Muscle of back (tissue), 11 donors: Measurements from ENCODE around the gene A3GALT2. TPM values are rescaled to one million over a fixed set of nuclear protein-coding genes. Genes with fewer than 3 reads are reported as not detected.
A peak's percentile ranks its signal among the peaks of the same experiment; 100 is the strongest.

Experiments used
- DNase-seq, 3 donors: peaks; one replicate each; pipeline versions ENCODE4 v3.0.0 to v3.0.0-alpha.2; 2013
- polyA plus RNA-seq, 10 donors: library from polyadenylated mRNA; unstranded; fragments of 120-200 nt; gene quantifications; one replicate each; pipeline ENCODE4 v1.2.1, GENCODE V29; 2013; ENCODE audit not compliant: insufficient read length in 10 of 10

The A3GALT2 gene
- polyA plus RNA-seq, 10 donors, result 0.12 to 0.27 TPM; not detected in 8

DNA sequence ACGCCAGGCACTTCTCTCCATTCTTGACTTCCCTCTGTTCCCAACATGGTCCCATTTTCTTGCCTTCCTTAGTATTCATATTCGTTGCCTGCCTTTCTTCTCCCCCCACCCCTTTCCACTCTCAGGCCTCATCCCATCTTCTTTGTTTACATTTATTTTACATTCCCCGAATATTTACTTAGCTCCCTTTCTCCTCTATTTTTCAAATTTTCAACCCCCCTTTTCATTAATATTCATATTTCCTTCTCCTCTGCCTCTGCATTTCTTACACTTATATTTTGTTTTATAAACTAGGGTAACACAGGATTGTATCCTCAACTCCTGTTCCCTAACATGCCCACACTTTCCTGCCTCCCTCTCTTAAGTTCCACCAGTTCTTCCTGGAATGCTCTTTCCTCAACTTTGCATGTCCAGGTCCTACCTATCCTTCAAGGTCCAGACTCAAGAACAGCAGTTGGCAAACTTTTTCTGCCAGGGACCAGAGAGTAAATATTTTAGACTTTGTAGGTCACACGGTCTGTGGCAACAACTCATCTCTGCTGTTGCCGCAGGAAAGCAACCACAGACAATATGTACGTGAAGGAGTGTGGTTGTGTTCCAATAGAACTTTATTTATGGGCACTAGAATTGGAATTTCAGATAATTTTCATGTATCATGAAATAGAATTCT, 29.8 kb upstream of the A3GALT2 start:
- DNase-seq, result no peak

DNA sequence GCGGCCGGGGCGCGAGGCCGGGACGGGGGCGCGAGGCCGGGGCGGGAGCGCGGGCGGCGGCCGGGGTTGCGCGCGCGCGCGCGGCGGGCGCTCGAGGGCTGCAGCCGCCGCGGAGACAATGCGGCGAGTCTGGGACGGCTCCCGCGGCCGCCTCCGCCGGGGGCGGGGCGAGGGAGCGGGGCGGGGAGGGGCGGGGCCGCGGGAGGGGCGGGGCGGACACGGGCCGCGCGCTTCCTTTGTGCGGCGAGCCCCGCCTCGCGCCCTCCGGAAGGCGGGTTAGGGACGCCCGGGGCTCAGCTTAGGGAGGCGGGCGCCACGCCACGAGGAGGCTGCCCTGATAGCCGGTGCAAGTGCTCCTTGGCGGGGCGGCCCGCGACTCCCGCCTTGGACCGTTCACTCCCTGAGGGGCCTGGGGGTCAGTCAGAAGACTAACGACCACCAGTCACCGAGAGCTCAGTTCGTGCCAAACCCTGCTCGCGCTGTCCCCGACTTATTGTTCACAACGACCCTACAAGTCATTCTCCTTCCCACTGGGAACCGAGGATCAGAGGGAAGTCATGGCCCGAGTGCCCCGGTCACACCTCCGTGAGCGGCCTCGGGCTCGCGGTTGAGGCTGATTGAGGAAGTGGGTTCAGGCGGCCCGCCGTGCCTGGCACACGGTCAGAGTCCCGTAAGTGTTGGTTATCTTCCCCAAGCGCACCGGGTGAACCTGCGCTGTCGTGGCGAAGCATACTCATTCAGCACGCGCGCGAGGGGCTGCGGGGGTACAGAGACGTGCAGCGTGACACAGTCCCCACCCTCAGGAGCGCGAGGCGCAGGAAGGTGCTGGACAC, 29.1 kb upstream of the A3GALT2 start:
- peak; percentile 86 to 93 (median 88) for DNase-seq

DNA sequence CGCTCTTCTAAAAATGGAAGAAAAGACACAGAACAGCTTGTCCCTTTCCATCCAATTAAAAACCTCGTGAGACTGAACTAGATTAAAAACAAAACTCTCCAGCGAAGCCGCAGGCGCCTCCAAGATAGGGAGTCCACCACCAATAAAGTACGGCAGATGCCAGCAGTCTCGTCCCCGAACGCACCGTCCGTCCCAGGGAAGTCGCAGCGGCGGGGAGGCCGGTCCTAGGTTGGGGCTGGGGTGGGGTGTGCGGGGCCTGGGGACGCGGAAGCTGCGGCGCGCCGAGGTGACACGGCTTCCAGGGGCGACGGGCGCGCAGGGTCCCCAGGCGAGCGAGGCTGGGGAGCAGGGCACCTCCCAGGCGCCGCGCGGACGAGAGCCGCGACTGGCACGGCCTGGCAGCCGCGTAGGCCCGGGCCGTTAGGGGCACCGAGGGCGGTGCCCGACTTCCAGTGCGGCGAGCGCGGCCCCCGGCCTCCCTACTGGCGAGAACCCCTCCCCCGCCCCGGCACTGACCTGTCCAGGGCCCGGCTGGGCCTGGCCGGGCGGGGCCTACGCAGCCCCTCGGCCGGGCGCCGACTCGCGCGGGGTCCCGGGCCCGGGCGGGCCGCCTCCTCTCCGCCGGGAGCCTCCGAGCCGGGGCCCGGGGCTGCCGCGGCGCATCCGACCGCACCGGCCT, 28.3 kb upstream of the A3GALT2 start:
- DNase-seq, result peak in 2 of 3 donors; percentile 52 to 73

DNA sequence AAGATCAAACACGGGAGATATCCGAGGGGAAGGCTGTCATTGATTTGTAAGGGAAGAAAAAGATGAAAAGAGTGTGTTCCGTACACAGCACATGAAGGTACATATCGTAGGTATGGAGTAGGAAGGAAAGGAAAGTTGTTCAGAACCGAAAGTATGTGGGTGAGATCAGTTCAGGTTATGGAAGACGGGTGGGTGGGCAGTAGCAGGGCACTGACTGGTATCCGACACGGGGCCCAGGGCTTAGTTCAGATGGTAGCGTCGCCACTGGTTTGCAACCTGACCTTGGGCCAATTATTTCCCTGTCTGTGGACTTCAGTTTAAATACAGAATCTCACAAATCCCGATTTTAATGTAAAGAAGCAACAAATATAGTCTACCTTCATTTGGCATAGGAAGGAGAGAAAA, 27.8 kb upstream of the A3GALT2 start:
- no peak for DNase-seq

DNA sequence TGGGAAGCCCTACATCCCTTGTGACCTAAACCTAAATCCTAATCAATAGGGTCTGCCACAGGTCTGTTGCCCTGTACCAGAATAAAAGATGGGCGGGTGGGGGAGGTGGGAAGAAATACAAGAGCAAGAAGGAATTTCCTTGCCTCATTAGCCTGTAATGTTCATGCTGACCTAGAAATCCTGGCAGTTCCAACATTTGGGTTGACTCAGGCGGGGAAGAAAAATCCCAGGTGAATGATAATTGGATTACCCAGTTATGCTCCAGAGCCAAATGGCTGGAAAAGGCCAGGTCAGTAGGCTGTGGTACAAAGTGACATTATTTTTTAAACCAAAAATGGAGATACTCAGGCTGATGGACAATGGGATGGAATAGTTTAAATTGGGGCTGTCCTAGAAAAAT, 27.3 kb upstream of the A3GALT2 start:
- DNase-seq, result no peak

DNA sequence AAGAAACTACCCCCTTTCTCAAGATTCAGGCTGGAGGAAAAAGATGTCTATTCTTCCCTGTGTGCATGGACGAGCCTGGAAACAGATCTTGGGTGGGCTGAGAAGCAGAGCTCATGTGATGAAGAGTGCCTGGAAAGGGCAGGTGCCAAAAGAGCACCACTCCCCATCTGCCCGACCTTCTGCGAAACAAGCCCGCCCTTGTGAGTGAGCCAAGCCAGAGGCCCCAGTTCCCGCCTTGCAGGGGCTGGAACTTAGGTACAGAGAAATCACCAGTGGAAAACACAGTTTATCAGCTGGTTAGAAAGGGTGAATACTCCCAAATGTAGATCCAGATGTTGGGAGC, 26.7 kb upstream of the A3GALT2 start:
- peak in 2 of 3 donors; percentile 57 to 67 for DNase-seq

DNA sequence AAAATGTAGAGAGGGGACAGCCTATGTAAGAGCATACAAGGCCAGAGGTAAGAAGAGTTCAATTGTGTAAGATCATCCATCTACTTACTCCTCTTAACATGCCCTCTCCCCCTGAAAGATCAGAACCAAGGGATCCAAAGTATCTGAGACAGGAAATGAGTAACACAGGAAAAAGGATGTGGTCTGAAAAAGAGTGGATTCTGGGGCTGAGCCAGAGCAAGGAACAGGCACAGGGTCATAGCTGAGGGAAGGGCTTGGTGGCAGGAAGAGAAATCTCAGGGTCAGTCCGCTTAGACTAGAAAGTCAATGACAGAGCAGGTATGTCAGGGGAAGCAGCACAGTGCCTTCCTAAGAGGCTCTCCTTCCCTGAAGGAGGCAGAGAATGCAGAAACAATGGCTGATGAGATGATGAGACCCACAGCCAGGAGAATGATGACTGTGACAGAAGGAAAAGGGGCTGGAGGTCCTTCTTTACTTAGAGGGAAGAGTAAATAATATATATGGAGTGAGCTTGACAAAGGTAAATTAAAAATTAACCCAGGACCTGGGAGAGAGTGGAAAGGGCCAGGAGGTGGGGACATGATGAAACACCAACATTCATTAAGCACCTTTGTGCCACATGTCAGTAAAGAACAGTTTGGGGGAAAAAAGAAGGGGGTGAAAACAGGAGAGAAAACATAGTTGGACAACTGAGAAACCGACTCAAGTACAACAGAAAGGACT, 26.2 kb upstream of the A3GALT2 start:
- DNase-seq, result peak in 2 of 3 donors; percentile 65 to 86

DNA sequence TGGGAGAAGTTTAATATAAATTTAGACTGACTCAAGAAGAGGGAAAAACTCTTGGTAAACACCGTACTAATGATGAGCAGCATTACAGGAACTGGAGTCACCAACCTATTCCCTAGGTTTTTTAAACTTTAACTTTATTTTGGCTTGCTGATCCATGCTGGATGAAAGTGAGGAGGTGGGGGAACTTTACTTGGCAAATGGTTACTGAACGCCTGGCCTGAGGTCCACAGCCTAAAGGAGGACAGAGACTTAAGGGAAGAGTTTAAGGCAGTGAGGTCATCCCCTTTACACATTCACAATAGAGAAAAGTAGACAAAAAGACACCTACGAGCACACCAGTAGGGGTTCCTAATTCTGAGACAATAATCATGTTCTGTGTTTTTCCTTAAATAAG, 25.6 kb upstream of the A3GALT2 start:
- DNase-seq, result peak in 1 of 3 donors; percentile 50

DNA sequence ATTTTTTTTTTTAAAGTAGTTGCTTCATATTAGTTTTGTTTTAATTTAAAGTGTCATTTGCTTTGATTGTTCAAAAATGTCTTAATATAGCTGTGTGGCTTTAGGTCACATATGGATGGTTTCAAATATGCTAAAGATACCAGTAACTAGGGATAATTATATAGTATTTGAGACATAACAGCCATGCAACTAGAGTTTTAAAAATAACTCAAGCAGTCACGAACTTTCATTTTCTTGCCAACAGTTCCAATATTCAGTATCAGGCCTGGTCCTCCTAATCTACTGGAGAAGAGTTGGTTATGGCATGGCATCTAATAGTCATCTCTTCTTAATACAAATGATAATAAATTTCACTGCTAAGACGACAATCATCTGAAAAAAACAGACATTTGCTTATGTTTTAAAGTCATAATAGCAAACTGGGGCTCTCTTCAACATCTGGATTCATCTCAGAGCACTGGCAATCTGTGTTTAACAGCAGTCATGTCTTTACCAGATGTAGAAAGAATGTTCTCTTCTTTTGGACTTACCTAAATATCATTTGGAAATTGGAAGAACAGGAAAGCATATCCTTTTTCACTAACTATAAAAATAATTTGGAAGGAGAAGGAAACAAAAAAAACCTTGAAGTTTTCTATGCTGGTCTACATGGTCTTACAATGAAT, 24.1 kb upstream of the A3GALT2 start:
- DNase-seq, result peak in 1 of 3 donors; percentile 54

DNA sequence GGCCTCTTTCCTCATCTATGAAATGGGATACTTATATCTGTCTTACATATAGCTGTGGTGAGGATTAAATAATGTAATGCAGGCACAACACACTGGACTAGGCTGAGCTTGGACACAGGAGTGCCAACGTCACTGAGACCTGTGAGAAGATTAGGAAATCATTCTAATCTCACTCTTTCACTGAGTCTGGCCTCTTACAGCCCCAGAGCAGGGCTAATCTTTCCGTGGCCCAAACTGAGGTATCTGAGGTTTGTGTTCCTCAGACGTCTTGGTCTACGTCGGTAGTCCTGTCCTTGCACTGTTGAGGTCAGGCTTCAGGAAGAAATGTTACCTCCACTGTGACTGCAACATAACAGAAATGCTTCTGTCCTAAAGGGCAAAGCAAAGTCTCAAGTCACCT, 22.6 kb upstream of the A3GALT2 start:
- no peak for DNase-seq

DNA sequence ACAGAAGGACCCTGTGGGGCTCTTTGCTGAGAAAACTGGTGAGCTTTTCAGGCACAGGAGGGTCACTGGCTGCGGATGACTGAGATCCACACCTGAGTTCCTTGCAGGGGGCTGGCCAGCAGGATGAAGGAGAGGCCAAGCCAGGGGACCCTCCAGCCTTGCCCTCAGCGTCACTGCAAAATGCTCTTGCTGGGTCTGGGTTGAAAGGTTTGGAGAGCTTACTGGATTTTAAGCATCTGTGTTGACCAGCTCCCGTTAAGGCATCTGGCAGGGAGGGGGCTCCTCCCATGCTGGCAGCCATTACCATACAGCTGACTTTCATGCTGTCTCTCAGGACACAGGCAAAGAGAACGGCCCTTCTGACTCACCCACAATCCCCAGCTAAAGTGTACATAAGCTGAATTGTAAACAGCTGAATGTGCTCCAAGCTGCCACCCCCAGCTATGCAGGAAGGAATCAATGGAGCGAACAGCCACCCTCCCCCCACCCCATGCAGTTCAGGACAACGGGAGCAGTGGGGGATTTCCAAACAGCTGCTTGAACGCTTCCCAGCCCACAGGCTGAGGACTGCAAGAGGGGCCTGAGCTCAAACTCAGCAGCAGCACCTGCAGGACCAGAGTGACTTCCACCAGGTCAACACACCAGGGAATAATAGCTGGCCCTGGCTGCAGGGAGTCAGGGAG, 21.3 kb upstream of the A3GALT2 start:
- peak; percentile 83 to 94 (median 90) for DNase-seq

DNA sequence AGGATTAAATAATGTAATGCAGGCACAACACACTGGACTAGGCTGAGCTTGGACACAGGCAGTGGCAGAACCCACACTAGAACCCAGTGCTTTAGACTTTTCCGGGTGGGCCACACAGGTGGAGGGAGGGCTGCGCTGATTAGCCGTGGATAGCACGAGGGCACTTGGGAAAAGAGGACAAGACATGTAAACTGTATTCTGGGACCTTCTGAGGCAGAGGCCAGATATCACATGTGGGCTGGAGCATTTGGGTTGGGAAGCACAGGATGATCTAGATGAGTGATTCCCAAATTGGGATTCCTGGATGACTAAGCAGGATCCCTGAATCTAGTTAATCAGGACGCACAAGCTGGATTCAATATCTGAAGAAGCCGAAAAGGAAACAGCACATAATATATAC, 20.3 kb upstream of the A3GALT2 start:
- DNase-seq, result no peak

DNA sequence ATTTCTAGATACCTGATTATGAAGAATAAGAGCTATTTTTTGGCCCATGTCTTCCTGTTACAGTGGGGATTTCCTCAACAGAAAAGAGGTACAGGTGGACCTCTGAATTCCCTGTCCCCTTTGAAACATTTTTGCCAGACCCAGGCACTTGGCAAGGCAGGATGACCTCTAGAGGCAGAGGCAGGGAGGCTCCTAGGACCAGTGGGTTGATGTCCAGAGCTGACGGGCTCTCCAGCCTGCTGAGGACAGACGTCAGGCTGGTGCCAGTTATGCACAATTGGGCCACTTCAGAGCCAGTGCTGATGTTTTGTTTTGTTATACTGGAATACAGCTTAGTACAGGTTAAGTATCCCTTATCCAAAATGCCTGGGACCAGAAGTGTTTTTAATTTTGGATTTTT, 18.5 kb upstream of the A3GALT2 start:
- DNase-seq, result no peak

DNA sequence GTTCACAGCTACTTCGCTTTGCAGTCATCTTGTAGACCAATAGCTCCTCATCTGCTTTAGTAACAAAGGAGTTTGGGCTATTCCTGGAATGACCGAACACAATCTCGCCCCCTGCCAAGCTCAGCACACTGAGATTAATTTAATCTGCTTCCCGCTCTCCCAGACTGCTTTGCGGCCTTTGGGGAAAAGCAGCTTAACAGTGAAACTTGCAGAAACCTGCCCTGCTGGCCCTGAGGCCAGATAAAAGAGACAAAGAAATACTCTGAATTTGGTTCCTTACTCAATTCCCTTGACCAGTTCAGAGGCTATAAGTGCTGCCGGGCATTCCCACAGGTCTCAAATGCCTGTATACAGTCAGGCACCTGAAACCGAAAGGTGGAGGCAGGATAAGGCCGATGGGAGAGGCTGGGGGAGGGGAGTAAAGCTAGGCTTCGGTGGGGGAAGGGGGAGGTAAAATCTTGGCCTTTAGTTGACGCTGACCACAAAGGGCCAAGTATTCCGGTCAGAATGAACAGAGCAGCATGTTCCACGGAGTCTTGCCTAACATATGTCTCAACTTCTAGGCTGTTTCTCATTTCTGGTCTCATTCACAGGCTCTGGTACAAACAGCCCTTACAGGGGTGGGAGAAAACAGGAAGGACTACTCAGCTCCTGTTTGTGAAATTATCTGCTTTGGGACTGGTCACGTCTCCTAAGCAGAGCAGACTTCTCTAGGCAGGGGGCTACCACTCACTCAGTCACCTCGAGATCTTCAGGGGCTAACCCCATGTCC, 17.7 kb upstream of the A3GALT2 start:
- peak; percentile 46 to 72 (median 46) for DNase-seq

DNA sequence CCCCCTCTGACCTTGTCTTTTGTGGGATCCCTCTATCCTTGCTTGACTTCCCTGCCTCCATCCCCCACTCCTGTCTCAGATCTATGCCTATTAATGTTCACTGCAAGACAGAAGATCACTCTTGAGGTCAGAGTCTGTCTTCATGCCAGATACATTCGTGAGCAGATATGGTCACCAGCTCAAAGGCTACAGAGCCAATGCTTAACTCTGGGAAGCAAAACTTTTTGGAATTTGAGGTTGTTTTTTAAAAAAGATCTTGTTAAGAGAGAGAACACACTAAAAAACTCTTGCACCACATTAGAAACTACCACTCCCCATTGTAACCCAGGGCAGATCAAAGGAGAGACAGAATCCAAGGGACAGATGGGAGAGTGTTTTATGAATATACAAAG, 17.1 kb upstream of the A3GALT2 start:
- DNase-seq, result peak in 1 of 3 donors; percentile 44

DNA sequence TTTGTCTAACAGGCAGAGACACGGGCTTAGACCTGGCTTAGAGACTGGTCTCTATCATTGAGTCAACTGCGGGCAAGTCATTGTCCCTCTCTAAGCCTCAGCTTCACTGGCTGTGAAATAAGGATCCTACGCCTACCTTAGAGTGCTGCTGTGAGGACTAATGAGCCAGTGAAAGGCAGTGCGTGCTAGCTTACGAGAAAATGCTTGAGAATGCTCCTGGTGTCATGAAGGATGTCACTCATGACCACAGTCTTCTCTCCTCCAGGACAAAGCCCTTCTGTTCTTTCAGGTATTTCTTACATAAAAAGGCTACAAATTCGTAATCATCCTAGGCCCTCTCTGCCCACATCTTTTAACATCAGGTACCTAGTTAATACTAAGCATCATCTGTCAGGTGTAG, 16.5 kb upstream of the A3GALT2 start:
- DNase-seq, result no peak

DNA sequence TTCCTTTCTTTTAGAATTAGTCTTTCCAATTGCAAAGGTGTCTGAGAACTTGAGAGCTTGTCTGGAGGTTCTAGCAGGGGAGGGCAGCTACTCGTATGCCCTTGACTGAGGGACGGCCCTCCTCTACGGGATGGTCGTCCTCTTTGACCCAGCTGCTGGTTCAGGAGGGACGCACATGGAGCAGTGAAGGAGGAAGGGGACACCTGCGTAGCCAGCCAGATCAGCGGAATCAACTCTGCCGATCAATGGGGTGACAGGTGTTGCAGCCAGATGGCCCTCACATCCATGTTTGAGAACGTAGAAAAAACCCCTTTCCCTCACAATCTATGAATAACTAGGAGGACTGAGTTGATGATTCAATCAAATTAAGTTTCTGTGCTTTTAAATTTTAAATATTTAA, 15.7 kb upstream of the A3GALT2 start:
- no peak for DNase-seq

DNA sequence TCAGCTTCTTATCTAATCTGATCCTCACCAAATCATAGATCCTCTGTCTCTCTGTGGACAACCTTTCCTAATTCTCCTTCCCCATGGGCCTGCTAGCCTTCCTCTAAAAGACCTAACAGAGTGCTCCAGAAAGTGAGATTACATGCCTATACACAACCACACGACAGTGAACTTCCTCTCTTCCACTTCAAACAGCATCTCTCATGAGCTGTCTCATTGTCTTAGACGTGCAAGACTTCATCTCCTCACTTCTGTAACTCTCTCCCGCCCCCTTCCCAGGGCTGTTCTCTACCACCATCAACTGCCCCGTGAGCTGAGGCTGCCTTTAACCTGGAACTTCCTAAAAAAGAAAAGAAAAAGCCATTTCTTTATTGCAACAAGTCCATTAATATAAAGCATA, 14.1 kb upstream of the A3GALT2 start:
- no peak for DNase-seq

DNA sequence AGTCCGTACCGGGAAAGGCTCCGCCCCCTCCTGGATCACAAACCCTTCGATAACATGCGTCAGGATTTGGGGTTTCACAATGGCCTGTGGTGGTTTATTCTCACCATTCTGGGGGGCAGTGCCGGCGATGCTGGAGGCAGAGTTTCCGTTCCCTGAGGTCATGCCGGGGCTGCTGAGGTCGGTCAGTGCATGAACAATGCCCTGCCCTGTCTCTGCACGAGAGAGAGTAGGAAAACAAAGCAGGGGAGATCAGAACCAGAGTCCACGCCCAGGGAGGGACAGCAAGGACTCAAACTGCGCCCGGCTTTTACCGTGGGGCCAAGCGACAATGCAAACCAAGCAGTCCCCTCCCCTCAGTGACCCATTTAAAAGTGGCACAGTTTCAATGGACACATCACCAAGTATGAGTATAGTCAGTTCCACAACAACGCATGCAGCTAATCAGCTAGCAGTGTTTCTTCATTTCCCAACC, 13.2 kb upstream of the A3GALT2 start:
- no peak for DNase-seq

DNA sequence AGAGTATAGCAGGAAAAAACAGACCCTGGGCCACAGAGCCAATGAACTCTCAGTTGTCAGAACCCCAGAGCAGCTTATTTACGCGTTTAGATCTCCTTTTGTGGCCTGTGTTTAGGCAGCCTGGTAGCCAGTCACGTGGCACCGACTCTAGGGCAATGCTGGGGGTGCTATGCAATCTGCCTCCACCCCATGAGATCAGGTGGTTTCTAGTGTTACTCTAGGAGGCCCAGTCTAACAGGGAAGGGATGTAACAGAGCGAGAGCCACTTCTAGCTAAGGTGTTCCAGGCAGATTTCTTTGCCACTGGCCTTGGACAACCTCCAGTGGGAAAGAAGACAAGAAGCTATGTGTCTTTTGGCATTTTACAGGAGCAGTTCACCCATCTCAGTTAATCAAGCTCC, 12.0 kb upstream of the A3GALT2 start:
- no peak for DNase-seq
